Measurements from ENCODE around the gene SPTBN1.

SPTBN1 gene

DNA sequence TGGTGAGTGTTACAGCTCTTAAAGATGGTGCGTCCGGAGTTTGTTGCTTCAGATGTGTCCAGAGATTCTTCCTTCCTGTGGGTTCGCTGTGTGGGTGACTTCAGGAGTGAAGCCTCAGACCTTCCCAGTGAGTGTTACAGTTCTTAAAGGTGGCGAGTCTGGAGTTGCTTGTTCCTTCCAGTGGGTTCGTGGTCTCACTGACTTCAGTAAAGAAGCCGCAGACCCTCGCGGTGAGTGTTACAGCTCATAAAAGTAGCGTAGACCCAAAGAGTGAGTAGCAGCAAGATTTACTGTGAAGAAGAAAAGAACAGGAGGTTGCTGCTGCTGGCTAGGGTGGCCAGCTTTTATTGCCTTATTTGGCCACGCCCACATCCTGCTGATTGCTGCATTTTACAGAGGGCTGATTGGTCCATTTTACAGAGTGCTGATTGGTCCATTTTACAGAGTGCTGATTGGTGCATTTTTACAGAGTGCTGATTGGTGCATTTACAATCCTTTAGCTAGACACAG is 34.0 kb upstream of the SPTBN1 start:
- TF ChIP-seq ZBTB7A (IDR thresholded peaks at IDR 0.05; ENCODE audit: low read depth) (no peak), YY1 (IDR thresholded peaks at IDR 0.05; ENCODE audit: low read depth) (no peak), FOXM1 (IDR thresholded peaks at IDR 0.05; ENCODE audit: borderline replicate concordance, low read depth) (no peak), RAD21 (IDR thresholded peaks at IDR 0.05; ENCODE audit: low read depth) (no peak), CEBPB (IDR thresholded peaks at IDR 0.05) (no peak), TCF12 (IDR thresholded peaks at IDR 0.05; ENCODE audit: low read depth) (no peak), EGR1 (IDR thresholded peaks at IDR 0.05) (no peak), TEAD4 (IDR thresholded peaks at IDR 0.05) (no peak), TAF1 (IDR thresholded peaks at IDR 0.05; ENCODE audit: low read depth) (no peak), USF1 (IDR thresholded peaks at IDR 0.05) (no peak), EP300 (IDR thresholded peaks at IDR 0.05; ENCODE audit: borderline replicate concordance) (no peak)

DNA sequence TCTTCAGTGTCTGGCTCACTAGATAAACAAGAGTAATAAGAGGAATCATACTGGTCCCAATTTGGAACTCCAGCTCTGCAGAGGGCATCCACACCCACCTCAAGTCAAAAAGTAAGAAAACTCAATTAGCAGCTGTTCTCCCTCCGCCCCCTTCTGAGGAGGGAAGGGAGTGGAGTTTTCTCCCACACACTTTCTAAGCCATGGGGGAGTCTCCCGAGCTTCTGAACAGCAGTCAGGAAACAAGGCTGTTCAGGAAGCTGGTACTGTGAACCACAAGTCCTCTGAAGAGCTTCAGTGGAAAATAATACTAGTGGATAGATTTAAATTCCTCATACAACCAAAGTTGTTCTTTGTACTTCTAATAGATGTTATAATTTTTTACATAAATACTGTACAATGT is 32.9 kb upstream of the SPTBN1 start:
- TF ChIP-seq MAX (IDR thresholded peaks at IDR 0.05) (no peak), NFIC (IDR thresholded peaks at IDR 0.05) (no peak), EGR1 (IDR thresholded peaks at IDR 0.05) (no peak), TCF12 (IDR thresholded peaks at IDR 0.05; ENCODE audit: low read depth) (no peak), EP300 (IDR thresholded peaks at IDR 0.05; ENCODE audit: borderline replicate concordance) (no peak), CEBPB (IDR thresholded peaks at IDR 0.05) (no peak), CREB1 (IDR thresholded peaks at IDR 0.05; ENCODE audit: low read depth) (no peak), ZBTB7A (IDR thresholded peaks at IDR 0.05; ENCODE audit: low read depth) (no peak)

GRCh38 chr2:54424555-54425163 is 31.5 kb upstream of the SPTBN1 start:
- no peak for TF ChIP-seq USF1 (IDR thresholded peaks at IDR 0.05)
- no peak for TF ChIP-seq YY1 (IDR thresholded peaks at IDR 0.05; ENCODE audit: low read depth)
- TF ChIP-seq CREB1 (IDR thresholded peaks at IDR 0.05; ENCODE audit: low read depth) = no peak
- TF ChIP-seq CEBPB (IDR thresholded peaks at IDR 0.05) = no peak
- no peak for TF ChIP-seq TCF12 (IDR thresholded peaks at IDR 0.05; ENCODE audit: low read depth)
- TF ChIP-seq TEAD4 (IDR thresholded peaks at IDR 0.05) = no peak
- TF ChIP-seq MAX (IDR thresholded peaks at IDR 0.05) = no peak
- TF ChIP-seq, protein P1, sequence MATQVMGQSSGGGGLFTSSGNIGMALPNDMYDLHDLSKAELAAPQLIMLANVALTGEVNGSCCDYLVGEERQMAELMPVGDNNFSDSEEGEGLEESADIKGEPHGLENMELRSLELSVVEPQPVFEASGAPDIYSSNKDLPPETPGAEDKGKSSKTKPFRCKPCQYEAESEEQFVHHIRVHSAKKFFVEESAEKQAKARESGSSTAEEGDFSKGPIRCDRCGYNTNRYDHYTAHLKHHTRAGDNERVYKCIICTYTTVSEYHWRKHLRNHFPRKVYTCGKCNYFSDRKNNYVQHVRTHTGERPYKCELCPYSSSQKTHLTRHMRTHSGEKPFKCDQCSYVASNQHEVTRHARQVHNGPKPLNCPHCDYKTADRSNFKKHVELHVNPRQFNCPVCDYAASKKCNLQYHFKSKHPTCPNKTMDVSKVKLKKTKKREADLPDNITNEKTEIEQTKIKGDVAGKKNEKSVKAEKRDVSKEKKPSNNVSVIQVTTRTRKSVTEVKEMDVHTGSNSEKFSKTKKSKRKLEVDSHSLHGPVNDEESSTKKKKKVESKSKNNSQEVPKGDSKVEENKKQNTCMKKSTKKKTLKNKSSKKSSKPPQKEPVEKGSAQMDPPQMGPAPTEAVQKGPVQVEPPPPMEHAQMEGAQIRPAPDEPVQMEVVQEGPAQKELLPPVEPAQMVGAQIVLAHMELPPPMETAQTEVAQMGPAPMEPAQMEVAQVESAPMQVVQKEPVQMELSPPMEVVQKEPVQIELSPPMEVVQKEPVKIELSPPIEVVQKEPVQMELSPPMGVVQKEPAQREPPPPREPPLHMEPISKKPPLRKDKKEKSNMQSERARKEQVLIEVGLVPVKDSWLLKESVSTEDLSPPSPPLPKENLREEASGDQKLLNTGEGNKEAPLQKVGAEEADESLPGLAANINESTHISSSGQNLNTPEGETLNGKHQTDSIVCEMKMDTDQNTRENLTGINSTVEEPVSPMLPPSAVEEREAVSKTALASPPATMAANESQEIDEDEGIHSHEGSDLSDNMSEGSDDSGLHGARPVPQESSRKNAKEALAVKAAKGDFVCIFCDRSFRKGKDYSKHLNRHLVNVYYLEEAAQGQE (IDR thresholded peaks at IDR 0.05; ENCODE audit: low read depth) = no peak
- TF ChIP-seq EP300 (IDR thresholded peaks at IDR 0.05; ENCODE audit: borderline replicate concordance) = no peak
- no peak for TF ChIP-seq NFIC (IDR thresholded peaks at IDR 0.05)
- TF ChIP-seq ZBTB7A (IDR thresholded peaks at IDR 0.05; ENCODE audit: low read depth) = no peak

DNA sequence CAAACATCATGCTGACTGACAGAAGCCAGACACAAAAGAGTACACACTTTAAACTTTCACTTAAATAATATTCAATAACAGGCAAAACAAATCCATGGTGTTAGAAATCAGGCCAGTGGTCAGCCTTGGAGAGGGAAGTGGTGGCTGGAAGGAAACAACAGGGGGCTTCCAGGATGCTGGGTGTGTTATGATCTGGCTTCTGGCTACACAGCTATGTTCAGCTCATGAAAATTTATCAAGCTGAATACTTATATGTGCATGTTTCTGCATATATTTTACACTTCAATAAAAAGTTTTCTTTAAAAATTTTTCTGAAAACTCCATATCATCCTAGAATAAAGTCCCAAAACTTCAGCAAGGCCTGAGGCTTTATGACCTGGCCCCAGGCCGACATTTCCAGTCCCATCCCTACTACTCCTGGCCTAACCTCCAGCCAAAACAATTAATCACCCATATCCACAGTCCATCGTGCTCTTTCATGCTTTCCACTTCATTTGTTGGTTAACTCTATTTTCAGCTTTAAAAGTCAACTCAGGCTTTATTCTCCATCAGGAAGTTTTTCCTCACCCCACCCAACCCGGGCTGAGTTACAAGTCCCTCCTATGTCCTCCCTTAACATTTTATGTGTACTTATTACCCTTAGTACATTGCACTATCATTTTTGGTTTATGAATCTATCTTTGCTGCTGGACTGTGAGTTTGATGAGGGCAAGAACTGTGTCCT is 27.9 kb upstream of the SPTBN1 start:
- no peak for TF ChIP-seq EGR1 (IDR thresholded peaks at IDR 0.05)
- TF ChIP-seq, protein P1 (IDR thresholded peaks at IDR 0.05; ENCODE audit: low read depth) = no peak

- TF ChIP-seq EP300 (IDR thresholded peaks at IDR 0.05; ENCODE audit: borderline replicate concordance) = no peak
- no peak for TF ChIP-seq CEBPB (IDR thresholded peaks at IDR 0.05)
- TF ChIP-seq MAX (IDR thresholded peaks at IDR 0.05) = no peak
- TF ChIP-seq USF1 (IDR thresholded peaks at IDR 0.05) = no peak
- TF ChIP-seq NFIC (IDR thresholded peaks at IDR 0.05) = no peak
- TF ChIP-seq, protein P1 (IDR thresholded peaks at IDR 0.05; ENCODE audit: low read depth) = no peak
- no peak for TF ChIP-seq TEAD4 (IDR thresholded peaks at IDR 0.05)
Measured at GRCh38 chr2:54429054-54429453, 27.1 kb upstream of the SPTBN1 start.
